ENCODE data around the gene ZNF691.

ZNF691 gene

DNA sequence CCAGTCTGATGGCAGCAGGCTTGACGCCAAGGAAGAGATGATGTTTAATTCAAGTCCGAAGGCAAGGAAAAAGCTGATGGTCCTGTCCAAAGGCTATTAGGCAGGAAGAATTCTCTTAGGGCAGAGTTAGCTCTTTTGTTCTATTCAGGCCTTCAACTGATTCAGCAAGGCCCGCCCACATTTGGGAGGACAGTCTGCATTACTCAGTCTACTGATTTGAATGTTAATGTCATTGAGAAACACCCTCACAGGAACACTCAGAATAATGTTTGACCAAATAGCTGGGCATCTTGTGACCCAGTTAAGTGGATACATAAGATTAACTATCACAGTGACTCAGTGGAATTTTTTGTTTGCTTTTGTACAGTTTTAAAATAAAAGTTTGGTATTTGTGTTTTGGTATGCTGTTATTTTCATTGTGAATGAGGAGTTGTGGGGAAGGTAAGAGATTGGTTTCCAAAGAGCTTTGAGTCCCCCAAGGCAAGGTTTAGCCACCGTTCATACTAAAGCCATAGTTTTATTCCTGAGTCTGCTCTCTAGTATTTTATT, 1.7 kb upstream of the ZNF691 start:
- DNase-seq (ENCODE audit: low read depth, low spot score): no peak
- no peak overlapping the region for H3K4me3 ChIP-seq (ENCODE audit: insufficient read length, low read depth)
- H3K4me1 ChIP-seq (ENCODE audit: insufficient read depth, insufficient read length): peaks cover 3% of the 10 kb centered on the region

DNA sequence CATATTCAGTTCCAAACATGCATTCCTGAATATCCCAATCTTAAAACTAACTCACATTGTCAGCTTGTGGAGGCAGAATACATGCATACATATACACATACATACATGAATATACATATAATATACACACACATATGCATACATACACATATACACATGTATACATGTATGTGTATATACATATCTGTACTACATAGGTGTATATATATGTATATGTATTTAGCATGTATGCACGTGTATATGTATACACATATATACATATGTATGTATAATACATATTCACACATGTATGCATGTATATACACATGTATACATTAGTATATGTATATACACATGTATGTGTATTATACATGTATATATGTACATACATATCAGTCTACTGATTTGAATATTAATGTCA, 1.2 kb upstream of the ZNF691 start:
- Histone ChIP-seq H3K36me3 (ENCODE audit: insufficient read depth, insufficient read length, low read length) (peaks cover 36% of the 10 kb centered on the region), H3K4me3 (ENCODE audit: insufficient read length, low read depth) (no peak overlapping the region), H3K9ac (ENCODE audit: insufficient read length, low read depth) (no peak overlapping the region), H3K27me3 (ENCODE audit: insufficient read depth, insufficient read length) (no peaks in the 10 kb centered on the region), H3K9me3 (ENCODE audit: insufficient read depth, low read length) (no peaks in the 10 kb centered on the region), H3K4me1 (ENCODE audit: insufficient read depth, insufficient read length) (peaks cover 5% of the 10 kb centered on the region)
- no peak for TF ChIP-seq SUZ12 (IDR thresholded peaks at IDR 0.05; ENCODE audit: extremely low read depth, insufficient read depth, insufficient read length)
- no peak for TF ChIP-seq YY1 (IDR thresholded peaks at IDR 0.05; ENCODE audit: insufficient read depth, insufficient read length)
- no peak for TF ChIP-seq ZNF274 (IDR thresholded peaks at IDR 0.05; ENCODE audit: low read depth, low read length)
- DNase-seq (ENCODE audit: low read depth, low spot score): no peak

More for the DNA sequence above, 1.7 kb upstream of the ZNF691 start:
- H3K9ac ChIP-seq (ENCODE audit: insufficient read length, low read depth): no peak overlapping the region
- no peaks in the 10 kb centered on the region for H3K9me3 ChIP-seq (ENCODE audit: insufficient read depth, low read length)
- H3K27me3 ChIP-seq (ENCODE audit: insufficient read depth, insufficient read length): no peaks in the 10 kb centered on the region
- H3K36me3 ChIP-seq (ENCODE audit: insufficient read depth, insufficient read length, low read length): peaks cover 31% of the 10 kb centered on the region
- no peak for TF ChIP-seq YY1 (IDR thresholded peaks at IDR 0.05; ENCODE audit: insufficient read depth, insufficient read length)
- no peak for TF ChIP-seq ZNF274 (IDR thresholded peaks at IDR 0.05; ENCODE audit: low read depth, low read length)
- TF ChIP-seq SUZ12 (IDR thresholded peaks at IDR 0.05; ENCODE audit: extremely low read depth, insufficient read depth, insufficient read length): no peak

DNA sequence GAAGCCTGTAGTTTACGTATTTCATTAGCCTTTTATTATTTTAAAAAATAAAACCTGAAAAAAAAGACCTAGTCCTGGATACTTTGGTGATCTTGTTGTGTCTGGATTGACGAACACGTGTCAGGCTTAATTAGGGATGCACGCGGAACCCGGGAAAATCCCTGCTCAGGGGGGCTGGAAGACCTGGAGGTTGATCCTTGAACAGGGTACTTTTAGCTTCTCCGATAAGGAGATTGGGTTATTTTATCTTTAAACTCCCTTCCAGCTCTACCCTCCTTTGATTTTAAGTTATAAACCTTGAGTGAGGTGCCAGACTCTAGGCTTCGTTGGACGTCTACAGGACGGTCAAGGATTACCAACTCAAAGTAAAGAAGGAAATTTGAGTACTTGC, 552 bp upstream of the ZNF691 start:
- Histone ChIP-seq H3K4me3 (ENCODE audit: insufficient read length, low read depth) (peak overlapping the region; percentile 64), H3K4me1 (ENCODE audit: insufficient read depth, insufficient read length) (peaks cover 5% of the 10 kb centered on the region), H3K27me3 (ENCODE audit: insufficient read depth, insufficient read length) (no peaks in the 10 kb centered on the region), H3K36me3 (ENCODE audit: insufficient read depth, insufficient read length, low read length) (peaks cover 42% of the 10 kb centered on the region), H3K9ac (ENCODE audit: insufficient read length, low read depth) (peak overlapping the region; percentile 70), H3K9me3 (ENCODE audit: insufficient read depth, low read length) (0 out of 2 replicates have a peak, but pooled peaks cover 2% of the 10 kb centered on the region)
- DNase-seq (ENCODE audit: low read depth, low spot score): peak; percentile 20
- TF ChIP-seq YY1 (IDR thresholded peaks at IDR 0.05; ENCODE audit: insufficient read depth, insufficient read length): no peak

DNA sequence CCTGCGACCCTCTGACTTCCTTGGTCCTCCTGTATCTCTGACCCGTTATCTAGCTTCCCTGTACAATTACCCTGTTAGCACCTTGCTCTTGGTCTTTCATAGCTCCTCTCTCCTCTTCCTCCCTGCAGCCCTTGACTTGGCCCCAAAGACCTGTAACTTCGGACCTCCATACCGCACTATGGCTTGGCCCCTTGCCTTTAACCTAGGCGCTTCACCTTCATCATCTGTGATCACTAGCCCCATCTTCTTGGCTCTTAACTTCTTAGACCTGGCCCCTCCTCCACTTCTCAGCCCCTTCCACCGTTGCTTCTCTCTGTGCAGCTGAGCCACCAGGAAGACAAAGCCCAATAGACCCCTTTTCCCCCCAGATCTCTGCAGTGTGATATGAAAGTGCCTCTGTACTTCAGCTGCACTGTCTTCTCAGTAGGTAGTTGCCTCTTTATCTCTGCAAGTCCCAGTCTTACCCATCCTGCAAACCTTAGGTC, 740 bp downstream of the ZNF691 start:
- H3K36me3 ChIP-seq (ENCODE audit: insufficient read depth, insufficient read length, low read length): peaks cover 50% of the 10 kb centered on the region
- H3K9me3 ChIP-seq (ENCODE audit: insufficient read depth, low read length): peaks cover 10% of the 10 kb centered on the region; the same call in 1 of the 2 replicates

DNA sequence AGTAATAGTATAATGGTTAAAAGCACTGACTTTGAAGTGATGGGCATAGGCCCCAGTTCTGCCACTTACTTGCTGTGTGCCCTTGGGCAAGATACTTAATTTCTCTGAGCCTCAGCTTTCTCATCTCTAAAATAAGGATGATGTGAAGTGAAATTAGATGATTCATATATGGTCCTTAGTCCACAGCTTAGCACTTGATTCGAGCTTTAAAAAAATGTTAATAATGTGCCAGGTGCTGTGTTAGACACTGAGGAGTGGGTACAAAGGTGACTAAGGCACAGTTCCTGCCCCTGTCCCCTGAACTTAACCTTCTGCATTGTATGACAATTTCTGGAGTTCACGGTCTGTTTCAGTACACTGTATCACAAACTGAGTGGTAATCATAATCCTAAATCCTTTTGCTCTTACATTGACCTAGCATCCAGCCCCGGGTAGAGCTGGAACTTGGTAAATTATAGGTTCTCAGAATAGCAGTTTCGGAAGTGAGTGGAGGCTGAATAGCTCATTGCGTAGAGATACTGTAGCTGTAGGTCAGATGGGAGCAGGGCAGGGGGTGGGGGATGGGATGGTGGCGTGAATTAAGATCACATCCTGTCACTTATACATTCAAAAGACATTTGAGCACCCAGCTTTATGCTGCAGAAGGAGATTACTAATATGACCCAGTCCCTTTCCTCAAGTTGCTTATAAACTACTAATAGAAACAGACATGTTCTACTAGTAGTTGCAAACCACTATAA, 1.5 kb downstream of the ZNF691 start:
- Histone ChIP-seq H3K9ac (ENCODE audit: insufficient read length, low read depth) (peak overlapping the region; percentile 83), H3K4me3 (ENCODE audit: insufficient read length, low read depth) (peak overlapping the region; percentile 64), H3K4me1 (ENCODE audit: insufficient read depth, insufficient read length) (peaks cover 5% of the 10 kb centered on the region), H3K36me3 (ENCODE audit: insufficient read depth, insufficient read length, low read length) (peaks cover 50% of the 10 kb centered on the region), H3K9me3 (ENCODE audit: insufficient read depth, low read length) (peaks cover 10% of the 10 kb centered on the region; the same call in 1 of the 2 replicates), H3K27me3 (ENCODE audit: insufficient read depth, insufficient read length) (no peaks in the 10 kb centered on the region)
- TF ChIP-seq ZNF274 (IDR thresholded peaks at IDR 0.05; ENCODE audit: low read depth, low read length) (no peak), YY1 (IDR thresholded peaks at IDR 0.05; ENCODE audit: insufficient read depth, insufficient read length) (no peak), SUZ12 (IDR thresholded peaks at IDR 0.05; ENCODE audit: extremely low read depth, insufficient read depth, insufficient read length) (no peak)
- no peak for DNase-seq (ENCODE audit: low read depth, low spot score)

More for the DNA sequence above, 740 bp downstream of the ZNF691 start:
- peak overlapping the region; percentile 83 for H3K9ac ChIP-seq (ENCODE audit: insufficient read length, low read depth)
- no peaks in the 10 kb centered on the region for H3K27me3 ChIP-seq (ENCODE audit: insufficient read depth, insufficient read length)
- H3K4me3 ChIP-seq (ENCODE audit: insufficient read length, low read depth): peak overlapping the region; percentile 64
- TF ChIP-seq YY1 (IDR thresholded peaks at IDR 0.05; ENCODE audit: insufficient read depth, insufficient read length) (no peak), ZNF274 (IDR thresholded peaks at IDR 0.05; ENCODE audit: low read depth, low read length) (no peak), SUZ12 (IDR thresholded peaks at IDR 0.05; ENCODE audit: extremely low read depth, insufficient read depth, insufficient read length) (no peak)
- no peak for DNase-seq (ENCODE audit: low read depth, low spot score)
- peaks cover 5% of the 10 kb centered on the region for H3K4me1 ChIP-seq (ENCODE audit: insufficient read depth, insufficient read length)

DNA sequence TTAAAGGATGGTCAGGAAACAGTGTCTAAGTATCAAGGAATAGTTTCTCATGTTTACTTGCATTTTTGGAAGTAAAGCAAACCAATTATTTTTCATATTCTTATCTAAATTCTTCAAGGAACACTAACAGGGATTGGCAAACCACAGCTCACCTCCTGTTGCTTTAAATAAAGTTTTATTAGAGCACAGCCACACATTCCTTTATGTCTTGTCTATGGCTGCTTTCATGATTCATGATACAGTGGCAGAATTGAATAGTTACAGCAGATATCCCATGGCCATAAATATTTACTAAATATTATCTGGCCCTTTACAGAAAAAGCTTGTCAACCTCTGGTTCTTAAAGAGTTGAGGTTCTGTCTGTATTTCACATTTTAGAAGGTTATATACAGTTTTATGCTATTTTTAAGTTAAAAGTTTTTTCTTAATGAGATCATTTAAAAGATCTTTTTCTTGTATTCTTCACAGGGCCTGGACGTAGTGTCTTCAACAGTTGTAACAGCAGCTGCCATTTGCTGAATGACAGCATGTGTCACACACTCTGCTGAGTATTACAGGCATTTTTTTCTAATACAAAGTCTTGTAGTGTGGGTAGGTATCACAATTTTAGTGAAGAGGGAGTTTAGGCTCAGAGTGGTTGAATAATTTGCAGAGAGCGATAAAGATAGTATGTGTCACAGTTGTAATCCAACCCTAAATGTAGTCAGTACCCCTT, 2.6 kb downstream of the ZNF691 start:
- peaks cover 10% of the 10 kb centered on the region; the same call in 1 of the 2 replicates for H3K9me3 ChIP-seq (ENCODE audit: insufficient read depth, low read length)
- no peak for DNase-seq (ENCODE audit: low read depth, low spot score)
- no peak for TF ChIP-seq ZNF274 (IDR thresholded peaks at IDR 0.05; ENCODE audit: low read depth, low read length)
- no peak for TF ChIP-seq SUZ12 (IDR thresholded peaks at IDR 0.05; ENCODE audit: extremely low read depth, insufficient read depth, insufficient read length)
- no peak for TF ChIP-seq YY1 (IDR thresholded peaks at IDR 0.05; ENCODE audit: insufficient read depth, insufficient read length)
- H3K9ac ChIP-seq (ENCODE audit: insufficient read length, low read depth): no peak overlapping the region
- H3K27me3 ChIP-seq (ENCODE audit: insufficient read depth, insufficient read length): no peaks in the 10 kb centered on the region
- no peak overlapping the region for H3K4me3 ChIP-seq (ENCODE audit: insufficient read length, low read depth)
- H3K36me3 ChIP-seq (ENCODE audit: insufficient read depth, insufficient read length, low read length): peaks cover 50% of the 10 kb centered on the region
- H3K4me1 ChIP-seq (ENCODE audit: insufficient read depth, insufficient read length): peaks cover 5% of the 10 kb centered on the region

DNA sequence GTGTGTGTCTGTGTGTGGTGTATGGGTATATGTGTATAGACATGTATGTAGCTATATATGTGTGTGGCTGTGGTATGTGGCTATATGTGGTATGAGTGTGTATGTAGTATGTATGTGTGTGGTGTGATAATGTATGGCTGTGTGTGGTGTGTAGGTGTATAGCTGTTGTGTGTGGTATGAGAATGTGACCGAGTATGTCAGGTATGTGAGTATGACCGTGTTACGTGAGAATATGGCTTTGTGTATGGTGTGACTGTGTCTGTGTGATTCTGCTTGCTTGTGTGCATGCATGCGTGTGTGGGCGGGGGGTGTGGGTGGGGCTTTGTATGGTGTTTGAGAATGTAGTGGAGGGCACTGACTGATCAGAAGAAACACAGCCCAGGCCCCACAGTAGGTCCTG, 3.5 kb downstream of the ZNF691 start:
- peaks cover 10% of the 10 kb centered on the region; the same call in 1 of the 2 replicates for H3K9me3 ChIP-seq (ENCODE audit: insufficient read depth, low read length)
- no peaks in the 10 kb centered on the region for H3K27me3 ChIP-seq (ENCODE audit: insufficient read depth, insufficient read length)
- H3K4me3 ChIP-seq (ENCODE audit: insufficient read length, low read depth): no peak overlapping the region
- DNase-seq (ENCODE audit: low read depth, low spot score): no peak
- peaks cover 45% of the 10 kb centered on the region for H3K36me3 ChIP-seq (ENCODE audit: insufficient read depth, insufficient read length, low read length)
- peaks cover 5% of the 10 kb centered on the region for H3K4me1 ChIP-seq (ENCODE audit: insufficient read depth, insufficient read length)
- H3K9ac ChIP-seq (ENCODE audit: insufficient read length, low read depth): no peak overlapping the region
- no peak for TF ChIP-seq SUZ12 (IDR thresholded peaks at IDR 0.05; ENCODE audit: extremely low read depth, insufficient read depth, insufficient read length)

Data from NT2/D1 (cell line).